WI38 (cell line): Measurements from ENCODE around the gene DNAJB6.

Experiments
- H3K4me3 ChIP-seq: 2 replicates; pipeline ENCODE4 v1.5.1; 2011; ENCODE audit warnings: low read depth, mild to moderate bottlenecking, control low read depth, low read length
- CTCF ChIP-seq: IDR thresholded peaks from 2 replicates; pipeline ENCODE4 v1.5.1; 2012; ENCODE audit warnings: low read depth, mild to moderate bottlenecking, control low read depth, low read length

Gene DNAJB6

GRCh38 chr7:157426463-157427301 lies 89.9 kb downstream of the DNAJB6 start:
- TF ChIP-seq CTCF, result no peak
- no peak overlapping the region for H3K4me3 ChIP-seq

GRCh38 chr7:157427811-157428553 lies 91.2 kb downstream of the DNAJB6 start:
- H3K4me3 ChIP-seq, result no peak overlapping the region
- no peak for TF ChIP-seq CTCF

- no peak for TF ChIP-seq CTCF
- no peak overlapping the region for H3K4me3 ChIP-seq
Observed at GRCh38 chr7:157428554-157428945, 91.7 kb downstream of the DNAJB6 start.

- H3K4me3 ChIP-seq, result no peak overlapping the region
Observed at GRCh38 chr7:157429001-157429679, 92.3 kb downstream of the DNAJB6 start.

GRCh38 chr7:157429680-157430224 lies 92.9 kb downstream of the DNAJB6 start:
- H3K4me3 ChIP-seq, result no peak overlapping the region
- TF ChIP-seq CTCF, result no peak

More at GRCh38 chr7:157429001-157429679, 92.3 kb downstream of the DNAJB6 start:
- TF ChIP-seq CTCF, result no peak

- no peak overlapping the region for H3K4me3 ChIP-seq
- TF ChIP-seq CTCF, result no peak
Observed at GRCh38 chr7:157430721-157431120, 93.9 kb downstream of the DNAJB6 start.
